Activated CD4-positive, alpha-beta T cell treated with anti-CD3 and anti-CD28 coated beads, Interleukin-2, amount 50 U/mL, for 4 hours (primary cell): ENCODE data around the gene SCLY.
"Not testable (repeated sequence)": the region's sequence is repeated elsewhere in the genome, so short reads cannot be mapped to it uniquely, and the experiment has no call there.

Experiments
- DNase-seq, 2 experiments: peaks; one replicate each; pipeline ENCODE4 v3.0.0-alpha.2; 2020

SCLY gene

GRCh38 chr2:238042090-238042489, 18.7 kb upstream of the SCLY start:
- DNase-seq, result no peak

GRCh38 chr2:238042849-238043584, 17.8 kb upstream of the SCLY start:
- DNase-seq, result no peak

GRCh38 chr2:238043851-238044250, 16.9 kb upstream of the SCLY start:
- DNase-seq, result no peak

- DNase-seq, result no peak
Measured at GRCh38 chr2:238045575-238045974, 15.2 kb upstream of the SCLY start.

GRCh38 chr2:238046725-238047270, 14.0 kb upstream of the SCLY start:
- DNase-seq, result no peak

GRCh38 chr2:238053191-238053776, 7.5 kb upstream of the SCLY start:
- no peak for DNase-seq

- DNase-seq, result no peak
Measured at GRCh38 chr2:238055841-238056240, 5.0 kb upstream of the SCLY start.

- not testable (repeated sequence) for DNase-seq
Measured at GRCh38 chr2:238057696-238058575, 2.9 kb upstream of the SCLY start.

- no peak for DNase-seq
Measured at GRCh38 chr2:238059505-238059904, 1.3 kb upstream of the SCLY start.

- DNase-seq, result no peak
Measured at GRCh38 chr2:238060096-238060541, 682 bp upstream of the SCLY start.

GRCh38 chr2:238061315-238062202, 758 bp downstream of the SCLY start:
- DNase-seq, result peak; percentile 3 to 20

GRCh38 chr2:238063414-238064189, 2.8 kb downstream of the SCLY start:
- no peak for DNase-seq

GRCh38 chr2:238064376-238064775, 3.6 kb downstream of the SCLY start:
- no peak for DNase-seq

- DNase-seq, result no peak
Measured at GRCh38 chr2:238065071-238065846, 4.5 kb downstream of the SCLY start.

GRCh38 chr2:238066218-238066617, 5.4 kb downstream of the SCLY start:
- DNase-seq, result no peak

GRCh38 chr2:238066718-238067117, 5.9 kb downstream of the SCLY start:
- not testable (repeated sequence) for DNase-seq

- DNase-seq, result no peak
Measured at GRCh38 chr2:238067939-238068338, 7.1 kb downstream of the SCLY start.

- no peak for DNase-seq
Measured at GRCh38 chr2:238069021-238069709, 8.4 kb downstream of the SCLY start.

- DNase-seq, result no peak
Measured at GRCh38 chr2:238069877-238070276, 9.1 kb downstream of the SCLY start.

GRCh38 chr2:238075397-238075796, 14.6 kb downstream of the SCLY start:
- no peak for DNase-seq
